Stimulated activated CD8-positive, alpha-beta memory T cell treated with anti-CD3 and anti-CD28 coated beads, Interleukin-7, amount 100 ng/mL, for 48 hours (primary cell): Measurements from ENCODE around the gene PZP.

Source experiments
- DNase-seq, 2 donors: peaks; one replicate each; pipeline ENCODE4 v3.0.0-alpha.2; 2020; ENCODE audit warnings: low read depth in 1 of 2; ENCODE audit errors: extremely low read depth in 1 of 2

Gene PZP

DNA sequence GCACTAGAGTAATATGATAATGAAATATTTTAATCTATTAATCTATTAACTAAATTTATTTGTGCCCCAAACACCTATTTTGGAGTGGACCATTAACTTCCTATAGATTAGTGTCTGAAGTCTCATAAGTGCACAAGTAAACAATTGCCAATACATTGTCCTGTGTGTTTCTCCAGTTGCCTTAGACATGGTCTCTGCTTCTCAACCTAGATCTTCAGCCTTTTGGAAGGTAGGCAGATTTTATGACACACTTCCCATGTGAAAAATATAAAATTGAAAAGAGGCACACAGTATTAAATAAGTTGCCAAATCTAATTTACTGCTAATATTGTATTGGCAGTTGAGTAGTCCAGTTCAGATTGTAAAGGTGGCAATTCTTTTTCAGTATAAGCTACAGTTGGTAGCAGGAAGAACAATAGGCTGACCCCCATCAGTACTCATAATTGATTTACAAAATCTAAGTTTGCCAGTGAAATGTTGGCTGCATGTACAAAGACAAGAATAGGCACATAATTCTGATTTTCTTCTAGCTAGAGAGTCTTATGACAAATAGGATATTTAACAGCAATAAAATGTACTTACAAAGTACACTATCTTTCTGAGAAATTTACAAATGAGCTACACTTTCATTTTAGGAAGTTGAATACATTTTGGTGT is 103.3 kb downstream of the PZP start:
- no peak for DNase-seq

DNA sequence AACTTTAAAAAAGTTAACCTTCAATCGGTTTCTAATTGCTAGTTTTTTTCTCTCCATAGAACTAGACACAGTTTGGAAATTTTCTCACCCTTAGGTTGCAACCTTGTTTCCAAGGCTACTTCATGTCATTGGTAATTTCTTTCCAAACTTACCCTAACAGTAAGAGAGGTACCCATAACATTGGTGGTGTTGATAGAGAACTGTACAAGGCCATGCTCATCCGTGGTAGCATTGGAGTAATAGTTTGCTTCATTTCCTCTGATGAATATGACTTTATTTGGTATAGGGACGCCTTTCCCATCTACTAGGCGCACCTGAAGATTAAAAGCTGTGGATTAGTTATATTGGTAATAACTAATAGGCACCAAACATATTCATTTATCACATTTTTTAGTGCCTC is 104.1 kb downstream of the PZP start:
- DNase-seq = no peak

DNA sequence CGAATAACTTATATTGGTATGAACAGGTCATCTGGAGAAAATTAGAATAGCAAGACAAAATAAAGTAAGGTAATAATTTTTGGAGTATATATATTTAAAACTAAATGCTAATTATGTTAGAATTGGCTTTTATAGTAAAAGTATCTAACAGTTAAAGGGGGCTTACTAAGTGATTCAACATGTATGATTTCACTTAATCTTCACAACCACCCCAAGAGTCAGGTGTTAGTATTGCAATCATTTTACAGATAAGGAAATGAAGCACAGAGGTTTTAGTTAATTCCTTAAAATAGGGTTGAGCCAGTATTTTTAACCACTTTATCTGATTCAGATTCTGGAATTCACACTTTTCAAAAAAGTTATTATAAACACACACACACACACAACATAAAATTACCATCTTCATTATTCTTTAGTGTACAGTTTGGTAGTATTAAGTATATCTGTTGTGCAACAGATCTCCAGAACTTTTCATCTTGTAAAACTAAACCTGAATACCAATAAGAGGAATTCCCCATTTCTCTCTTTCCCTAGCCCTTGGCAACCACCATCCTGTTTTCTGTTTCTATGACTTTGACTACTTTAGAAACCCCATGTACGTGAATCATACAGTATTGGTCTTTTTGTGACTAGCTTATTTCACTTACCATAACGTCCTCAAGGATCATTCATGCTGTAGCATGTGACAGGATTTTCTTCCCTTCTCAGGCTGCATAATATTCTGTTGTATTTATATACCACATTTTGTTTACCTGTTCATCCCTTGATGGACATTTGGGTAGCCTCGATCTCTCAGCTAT is 104.9 kb downstream of the PZP start:
- DNase-seq = no peak

DNA sequence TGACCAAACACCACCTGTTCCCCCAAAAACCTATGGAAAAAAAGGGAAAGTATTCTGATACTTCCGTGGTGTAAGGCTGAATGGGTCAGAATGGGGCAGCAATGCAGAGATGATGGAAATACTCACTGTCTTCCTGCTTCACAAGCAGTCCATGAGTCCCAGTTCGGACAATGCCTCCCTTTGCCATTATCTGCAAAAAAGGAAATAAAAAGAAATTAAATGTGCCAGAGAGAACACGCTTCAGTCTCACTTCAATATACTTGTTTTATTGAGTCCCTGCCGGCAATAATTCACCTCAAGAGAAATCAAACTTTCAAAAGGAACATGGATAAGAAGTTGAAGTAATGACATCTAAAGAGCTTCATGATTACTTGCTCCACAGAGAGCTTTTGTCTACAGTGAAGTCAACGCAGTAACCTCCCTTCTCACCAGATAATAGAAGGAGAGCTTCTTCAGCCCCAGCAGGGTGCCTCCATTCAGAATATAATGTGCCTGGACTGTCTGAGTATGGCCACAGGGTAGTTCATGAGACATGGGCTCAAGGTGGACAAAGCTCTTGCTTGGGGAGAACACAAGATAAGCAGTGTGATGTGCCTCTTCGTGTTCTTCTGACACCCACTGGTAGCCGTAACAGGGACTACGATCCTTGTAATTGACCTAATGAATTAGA is 107.0 kb downstream of the PZP start:
- no peak for DNase-seq

DNA sequence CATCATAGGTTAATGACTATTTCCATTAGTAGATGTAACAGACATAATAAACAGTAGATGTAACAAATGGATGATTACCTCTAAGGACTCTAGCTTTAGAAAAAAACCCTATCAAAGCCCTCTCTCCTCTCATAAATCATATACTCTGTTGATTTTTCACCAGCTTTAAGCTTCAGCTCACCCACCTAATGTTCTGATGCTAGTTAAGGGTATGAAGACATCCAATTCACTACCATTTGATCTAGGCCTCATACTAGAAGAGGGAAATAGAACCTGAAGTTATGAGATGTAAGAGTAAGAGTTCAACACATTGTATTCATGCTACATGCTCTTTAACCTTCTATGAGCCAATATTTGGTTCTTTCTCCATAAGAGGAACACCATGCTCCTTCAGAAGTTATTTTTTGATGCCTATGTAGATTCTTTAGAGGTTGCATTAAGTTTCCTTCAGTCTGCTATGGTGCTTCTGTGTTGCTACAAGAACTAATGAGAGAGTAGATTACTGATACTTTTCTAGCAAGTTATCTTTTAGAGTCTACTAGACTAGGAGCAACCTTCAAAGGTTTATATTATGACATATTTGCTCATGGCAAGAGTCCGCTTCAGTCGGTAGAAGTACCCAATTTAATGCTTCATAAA is 108.5 kb downstream of the PZP start:
- no peak for DNase-seq
